ENCODE results near the gene ID1. TPM values are rescaled to one million over a fixed set of nuclear protein-coding genes. Genes with fewer than 3 reads are reported as not detected.

The ID1 gene
- total RNA-seq, 1 donor = 82.5 TPM

GRCh38 chr20:31638317-31638716 is 33.2 kb downstream of the ID1 start:
- Histone ChIP-seq H3K4me2 (ENCODE audit: insufficient read depth, low read length) (no peak overlapping the region), H3K9me3 (ENCODE audit: low read depth, low read length) (no peaks in the 10 kb centered on the region)

GRCh38 chr20:31638816-31639215 is 33.7 kb downstream of the ID1 start:
- H3K4me2 ChIP-seq (ENCODE audit: insufficient read depth, low read length) = no peak overlapping the region
- no peak for DNase-seq (ENCODE audit: insufficient read length, low spot score, missing footprints)
- no peaks in the 10 kb centered on the region for H3K79me2 ChIP-seq (ENCODE audit: insufficient read depth, low read length)
- no peaks in the 10 kb centered on the region for H3K9me3 ChIP-seq (ENCODE audit: low read depth, low read length)
- no peak overlapping the region for H3K27ac ChIP-seq (ENCODE audit: low read depth, low read length)
- H3K36me3 ChIP-seq (ENCODE audit: insufficient read depth, low read length) = no peaks in the 10 kb centered on the region
- no peak overlapping the region for H3K4me3 ChIP-seq (ENCODE audit: insufficient read depth, low read length)
- H2AFZ ChIP-seq (ENCODE audit: low read length) = no peak overlapping the region
- TF ChIP-seq, protein P1, sequence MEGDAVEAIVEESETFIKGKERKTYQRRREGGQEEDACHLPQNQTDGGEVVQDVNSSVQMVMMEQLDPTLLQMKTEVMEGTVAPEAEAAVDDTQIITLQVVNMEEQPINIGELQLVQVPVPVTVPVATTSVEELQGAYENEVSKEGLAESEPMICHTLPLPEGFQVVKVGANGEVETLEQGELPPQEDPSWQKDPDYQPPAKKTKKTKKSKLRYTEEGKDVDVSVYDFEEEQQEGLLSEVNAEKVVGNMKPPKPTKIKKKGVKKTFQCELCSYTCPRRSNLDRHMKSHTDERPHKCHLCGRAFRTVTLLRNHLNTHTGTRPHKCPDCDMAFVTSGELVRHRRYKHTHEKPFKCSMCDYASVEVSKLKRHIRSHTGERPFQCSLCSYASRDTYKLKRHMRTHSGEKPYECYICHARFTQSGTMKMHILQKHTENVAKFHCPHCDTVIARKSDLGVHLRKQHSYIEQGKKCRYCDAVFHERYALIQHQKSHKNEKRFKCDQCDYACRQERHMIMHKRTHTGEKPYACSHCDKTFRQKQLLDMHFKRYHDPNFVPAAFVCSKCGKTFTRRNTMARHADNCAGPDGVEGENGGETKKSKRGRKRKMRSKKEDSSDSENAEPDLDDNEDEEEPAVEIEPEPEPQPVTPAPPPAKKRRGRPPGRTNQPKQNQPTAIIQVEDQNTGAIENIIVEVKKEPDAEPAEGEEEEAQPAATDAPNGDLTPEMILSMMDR (IDR thresholded peaks at IDR 0.05; ENCODE audit: extremely low read depth, low read depth, low read length) = no peak
- peaks cover 24% of the 10 kb centered on the region for H3K27me3 ChIP-seq (ENCODE audit: insufficient read depth, low read length)
- H4K20me1 ChIP-seq (ENCODE audit: insufficient read depth, low read length) = no peaks in the 10 kb centered on the region
- H3K4me1 ChIP-seq (ENCODE audit: insufficient read depth, low read length) = no peaks in the 10 kb centered on the region

More at GRCh38 chr20:31638317-31638716, 33.2 kb downstream of the ID1 start:
- DNase-seq (ENCODE audit: insufficient read length, low spot score, missing footprints) = no peak
- H3K27me3 ChIP-seq (ENCODE audit: insufficient read depth, low read length) = peaks cover 24% of the 10 kb centered on the region
- TF ChIP-seq, protein P1 (IDR thresholded peaks at IDR 0.05; ENCODE audit: extremely low read depth, low read depth, low read length) = no peak
- no peak overlapping the region for H3K4me3 ChIP-seq (ENCODE audit: insufficient read depth, low read length)
- H3K36me3 ChIP-seq (ENCODE audit: insufficient read depth, low read length) = no peaks in the 10 kb centered on the region
- no peaks in the 10 kb centered on the region for H4K20me1 ChIP-seq (ENCODE audit: insufficient read depth, low read length)
- no peaks in the 10 kb centered on the region for H3K79me2 ChIP-seq (ENCODE audit: insufficient read depth, low read length)
- no peaks in the 10 kb centered on the region for H3K4me1 ChIP-seq (ENCODE audit: insufficient read depth, low read length)
- no peak overlapping the region for H3K27ac ChIP-seq (ENCODE audit: low read depth, low read length)
- no peak overlapping the region for H2AFZ ChIP-seq (ENCODE audit: low read length)

DNA sequence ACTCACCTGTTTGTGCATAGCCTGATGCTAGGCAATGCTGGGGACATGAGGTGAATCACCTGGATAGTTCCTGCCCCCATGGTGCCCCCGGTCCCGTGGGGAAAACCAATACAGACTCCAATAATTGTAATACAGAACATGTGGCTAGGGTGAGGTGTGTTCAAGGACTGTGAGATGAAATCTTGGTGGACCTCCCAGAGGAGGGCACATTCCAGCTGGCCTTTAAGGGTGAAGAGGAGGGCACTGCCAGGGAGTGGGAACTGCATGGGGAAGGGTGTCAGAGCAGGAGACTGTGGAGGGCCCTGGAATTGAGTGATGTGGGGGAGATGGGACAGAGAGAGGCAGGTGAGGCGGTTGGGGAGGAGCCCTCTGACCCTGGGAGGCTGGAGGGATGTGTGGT is 35.2 kb downstream of the ID1 start:
- Histone ChIP-seq H4K20me1 (ENCODE audit: insufficient read depth, low read length) (no peaks in the 10 kb centered on the region), H3K36me3 (ENCODE audit: insufficient read depth, low read length) (no peaks in the 10 kb centered on the region), H3K4me1 (ENCODE audit: insufficient read depth, low read length) (no peaks in the 10 kb centered on the region), H3K79me2 (ENCODE audit: insufficient read depth, low read length) (no peaks in the 10 kb centered on the region), H3K4me3 (ENCODE audit: insufficient read depth, low read length) (no peak overlapping the region), H3K9me3 (ENCODE audit: low read depth, low read length) (no peaks in the 10 kb centered on the region), H2AFZ (ENCODE audit: low read length) (no peak overlapping the region), H3K27ac (ENCODE audit: low read depth, low read length) (no peak overlapping the region), H3K4me2 (ENCODE audit: insufficient read depth, low read length) (no peak overlapping the region), H3K27me3 (ENCODE audit: insufficient read depth, low read length) (peaks cover 24% of the 10 kb centered on the region)
- TF ChIP-seq, protein P1 (IDR thresholded peaks at IDR 0.05; ENCODE audit: extremely low read depth, low read depth, low read length) = no peak
- no peak for DNase-seq (ENCODE audit: insufficient read length, low spot score, missing footprints)

DNA sequence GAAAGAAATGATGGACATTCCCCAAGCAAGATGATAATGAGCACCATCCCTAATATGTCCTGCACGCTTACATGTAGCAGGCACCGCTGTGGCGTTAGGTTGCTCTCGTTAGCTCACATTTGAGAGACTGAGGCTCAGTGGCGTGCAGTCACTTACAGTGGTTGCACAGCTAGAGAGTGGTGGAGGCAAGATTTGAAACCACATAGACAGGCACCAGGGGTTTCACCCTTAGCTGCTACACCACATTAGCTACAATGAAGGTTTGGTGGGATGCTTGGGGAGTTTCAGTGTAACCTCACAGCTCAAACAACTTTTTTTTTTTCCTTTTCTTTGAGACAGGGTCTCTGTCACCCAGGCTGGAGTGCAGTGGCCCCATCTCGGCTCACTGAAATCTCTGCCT is 36.3 kb downstream of the ID1 start:
- H3K9me3 ChIP-seq (ENCODE audit: low read depth, low read length) = no peaks in the 10 kb centered on the region
- H3K4me1 ChIP-seq (ENCODE audit: insufficient read depth, low read length) = no peaks in the 10 kb centered on the region
- H3K4me2 ChIP-seq (ENCODE audit: insufficient read depth, low read length) = no peak overlapping the region
- no peaks in the 10 kb centered on the region for H4K20me1 ChIP-seq (ENCODE audit: insufficient read depth, low read length)
- H3K27me3 ChIP-seq (ENCODE audit: insufficient read depth, low read length) = peaks cover 24% of the 10 kb centered on the region
- no peaks in the 10 kb centered on the region for H3K36me3 ChIP-seq (ENCODE audit: insufficient read depth, low read length)
- TF ChIP-seq, protein P1 (IDR thresholded peaks at IDR 0.05; ENCODE audit: extremely low read depth, low read depth, low read length) = no peak
- no peak for DNase-seq (ENCODE audit: insufficient read length, low spot score, missing footprints)
- no peaks in the 10 kb centered on the region for H3K79me2 ChIP-seq (ENCODE audit: insufficient read depth, low read length)
- no peak overlapping the region for H3K4me3 ChIP-seq (ENCODE audit: insufficient read depth, low read length)
- no peak overlapping the region for H3K27ac ChIP-seq (ENCODE audit: low read depth, low read length)
- no peak overlapping the region for H2AFZ ChIP-seq (ENCODE audit: low read length)
